ENCODE results near the gene JARID2. TPM values are rescaled to one million over a fixed set of nuclear protein-coding genes. Genes with fewer than 3 reads are reported as not detected.
A peak's percentile ranks its signal among the peaks of the same experiment; 100 is the strongest.

The JARID2 gene
- total and polyA plus RNA-seq, 2 of the 13 experiments (the other 11 are each of a cell fraction or from before 2014, with no cell fraction given) = 7.5 to 10.3 TPM

- TF ChIP-seq, protein P1, sequence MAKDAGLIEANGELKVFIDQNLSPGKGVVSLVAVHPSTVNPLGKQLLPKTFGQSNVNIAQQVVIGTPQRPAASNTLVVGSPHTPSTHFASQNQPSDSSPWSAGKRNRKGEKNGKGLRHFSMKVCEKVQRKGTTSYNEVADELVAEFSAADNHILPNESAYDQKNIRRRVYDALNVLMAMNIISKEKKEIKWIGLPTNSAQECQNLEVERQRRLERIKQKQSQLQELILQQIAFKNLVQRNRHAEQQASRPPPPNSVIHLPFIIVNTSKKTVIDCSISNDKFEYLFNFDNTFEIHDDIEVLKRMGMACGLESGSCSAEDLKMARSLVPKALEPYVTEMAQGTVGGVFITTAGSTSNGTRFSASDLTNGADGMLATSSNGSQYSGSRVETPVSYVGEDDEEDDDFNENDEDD (CRISPR knock-in tag; IDR thresholded peaks at IDR 0.05; ENCODE audit: borderline replicate concordance) = no peak
- TF ChIP-seq ZNF567 (CRISPR knock-in tag; IDR thresholded peaks at IDR 0.05; ENCODE audit: borderline replicate concordance) = no peak
- no peak for TF ChIP-seq HBP1 (CRISPR knock-in tag; IDR thresholded peaks at IDR 0.05; ENCODE audit: low read depth)
- no peak for TF ChIP-seq HCFC1 (IDR thresholded peaks at IDR 0.05; ENCODE audit: low read depth, low read length)
- no peak for TF ChIP-seq HNRNPK (IDR thresholded peaks at IDR 0.05; ENCODE audit: low read depth, low read length, poor library complexity, severe bottlenecking)
- peak; percentile 60 for TF ChIP-seq BCL6 (CRISPR knock-in tag; IDR thresholded peaks at IDR 0.05)
- TF ChIP-seq POGZ (CRISPR knock-in tag; IDR thresholded peaks at IDR 0.05) = no peak
- TF ChIP-seq RARA (CRISPR knock-in tag; IDR thresholded peaks at IDR 0.05) = no peak
- no peak for TF ChIP-seq ZNF879 (CRISPR knock-in tag; IDR thresholded peaks at IDR 0.05)
- no peak for TF ChIP-seq ZNF326 (CRISPR knock-in tag; IDR thresholded peaks at IDR 0.05; ENCODE audit: borderline replicate concordance)
- no peak for TF ChIP-seq ZBTB39 (CRISPR knock-in tag; IDR thresholded peaks at IDR 0.05)
- TF ChIP-seq HOMEZ (CRISPR knock-in tag; IDR thresholded peaks at IDR 0.05; ENCODE audit: low read depth) = no peak
- no peak for TF ChIP-seq ZC3H13 (CRISPR knock-in tag; IDR thresholded peaks at IDR 0.05)
- TF ChIP-seq KDM5B (CRISPR knock-in tag; IDR thresholded peaks at IDR 0.05; ENCODE audit: borderline replicate concordance) = no peak
- no peak for TF ChIP-seq ZBTB21 (CRISPR knock-in tag; IDR thresholded peaks at IDR 0.05)
- TF ChIP-seq SOX5 (CRISPR knock-in tag; IDR thresholded peaks at IDR 0.05; ENCODE audit: borderline replicate concordance) = peak; percentile 32; the same call in 1 of the 2 replicates
- TF ChIP-seq ZNF484 (CRISPR knock-in tag; IDR thresholded peaks at IDR 0.05; ENCODE audit: borderline replicate concordance, low read depth) = no peak
- TF ChIP-seq ZNF143 (CRISPR knock-in tag; IDR thresholded peaks at IDR 0.05) = no peak
- no peak for TF ChIP-seq KDM1A (CRISPR knock-in tag; IDR thresholded peaks at IDR 0.05)
- no peak for TF ChIP-seq ZNF891 (CRISPR knock-in tag; IDR thresholded peaks at IDR 0.05)
- no peak for TF ChIP-seq ATF2 (CRISPR knock-in tag; IDR thresholded peaks at IDR 0.05)
- no peak for TF ChIP-seq ZNF710 (CRISPR knock-in tag; IDR thresholded peaks at IDR 0.05; ENCODE audit: borderline replicate concordance)
These were observed 188.4 kb downstream of the JARID2 start (continued) for GRCh38 chr6:15434263-15434662.

Measured in HepG2 (cell line).